Nephron progenitor cell (in vitro differentiated cells): ENCODE data around the gene CPLX4.

Experiments
- DNase-seq: peaks from one replicate; pipeline ENCODE4 v3.0.0; 2021
- H3K27ac Mint-ChIP-seq: 2 replicates; pipeline ENCODE4 v1.8.0; 2021; ENCODE audit warnings: mild to moderate bottlenecking, moderate library complexity, mixed read lengths
- H3K27me3 Mint-ChIP-seq: 2 replicates; pipeline ENCODE4 v1.8.0; 2021; ENCODE audit warnings: mild to moderate bottlenecking, low read depth, mixed read lengths; ENCODE audit not compliant: poor library complexity
- H3K36me3 Mint-ChIP-seq: 2 replicates; pipeline ENCODE4 v1.8.0; 2021; ENCODE audit warnings: low read depth, mixed read lengths
- H3K4me1 Mint-ChIP-seq: 2 replicates; pipeline ENCODE4 v1.8.0; 2021; ENCODE audit warnings: mixed read lengths
- H3K4me3 Mint-ChIP-seq: 2 replicates; pipeline ENCODE4 v1.8.0; 2021; ENCODE audit warnings: mild to moderate bottlenecking, moderate library complexity, mixed read lengths
- H3K9me3 Mint-ChIP-seq: 2 replicates; pipeline ENCODE4 v1.8.0; 2021; ENCODE audit warnings: mild to moderate bottlenecking, moderate library complexity, mixed read lengths
- CTCF ChIP-seq: fragments of 200-600 bp; sonication (generic); IDR thresholded peaks from 2 replicates; pipeline ENCODE4 v1.5.0; 2021; ENCODE audit warnings: antibody characterized with exemption

Gene CPLX4

DNA sequence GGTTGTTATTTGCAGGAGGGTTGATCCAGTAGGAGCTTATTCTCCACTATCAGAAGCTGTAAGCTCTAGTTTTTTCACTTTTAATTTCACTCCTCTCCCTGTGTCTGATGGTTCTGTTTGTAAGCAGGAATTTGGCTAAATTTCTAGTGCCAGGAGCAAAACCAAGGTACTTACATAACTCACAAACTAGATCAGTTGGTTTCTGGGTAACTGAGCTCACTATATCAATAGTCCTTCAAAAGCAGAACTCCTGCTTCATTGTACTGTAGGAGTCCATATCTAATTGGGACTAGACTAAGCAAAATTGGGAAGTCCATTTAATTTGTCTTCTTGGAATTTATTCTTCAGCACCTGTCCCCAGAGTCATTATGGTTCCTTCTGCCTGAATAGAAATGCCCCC lies 25.1 kb downstream of the CPLX4 start:
- no peak overlapping the region for H3K4me3 Mint-ChIP-seq
- H3K9me3 Mint-ChIP-seq, result no peaks in the 10 kb centered on the region
- H3K4me1 Mint-ChIP-seq, result no peaks in the 10 kb centered on the region
- no peak for DNase-seq
- H3K27me3 Mint-ChIP-seq, result peaks cover 73% of the 10 kb centered on the region
- no peaks in the 10 kb centered on the region for H3K36me3 Mint-ChIP-seq
- H3K27ac Mint-ChIP-seq, result no peak overlapping the region
- no peak for TF ChIP-seq CTCF

GRCh38 chr18:59286341-59286740 lies 32.1 kb downstream of the CPLX4 start:
- TF ChIP-seq CTCF, result no peak
- Mint-ChIP-seq H3K9me3 (no peaks in the 10 kb centered on the region), H3K27me3 (peaks cover 70% of the 10 kb centered on the region), H3K27ac (no peak overlapping the region), H3K4me3 (no peak overlapping the region), H3K4me1 (no peaks in the 10 kb centered on the region), H3K36me3 (no peaks in the 10 kb centered on the region)
- no peak for DNase-seq

DNA sequence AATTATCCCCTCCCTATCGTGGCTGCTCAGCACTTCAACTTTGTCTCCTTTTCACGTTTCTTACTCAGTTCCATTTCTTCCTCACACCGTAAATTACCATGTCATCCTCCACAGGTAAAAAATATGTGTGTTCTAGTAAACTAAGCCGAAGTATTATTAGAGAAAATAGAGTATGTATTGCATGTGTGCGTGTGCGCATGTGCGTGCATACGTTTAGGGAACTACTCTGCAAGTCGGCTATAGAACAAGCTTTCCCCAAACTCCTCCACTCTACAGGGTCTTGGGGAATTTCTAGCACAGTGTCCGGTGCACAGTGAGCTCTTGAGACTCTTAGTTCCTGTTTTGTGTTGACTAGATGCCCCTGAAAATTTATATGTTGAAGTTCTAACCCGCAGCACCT lies 36.1 kb downstream of the CPLX4 start:
- Mint-ChIP-seq H3K4me1 (no peaks in the 10 kb centered on the region), H3K9me3 (no peaks in the 10 kb centered on the region), H3K27me3 (peaks cover 93% of the 10 kb centered on the region), H3K36me3 (no peaks in the 10 kb centered on the region), H3K4me3 (no peak overlapping the region), H3K27ac (no peak overlapping the region)
- TF ChIP-seq CTCF, result no peak
- DNase-seq, result no peak

GRCh38 chr18:59279722-59280121 lies 38.7 kb downstream of the CPLX4 start:
- H3K4me1 Mint-ChIP-seq, result no peaks in the 10 kb centered on the region
- peaks cover 100% of the 10 kb centered on the region for H3K27me3 Mint-ChIP-seq
- H3K9me3 Mint-ChIP-seq, result no peaks in the 10 kb centered on the region
- H3K4me3 Mint-ChIP-seq, result no peak overlapping the region
- TF ChIP-seq CTCF, result no peak
- no peak for DNase-seq
- H3K27ac Mint-ChIP-seq, result no peak overlapping the region
- H3K36me3 Mint-ChIP-seq, result no peaks in the 10 kb centered on the region

DNA sequence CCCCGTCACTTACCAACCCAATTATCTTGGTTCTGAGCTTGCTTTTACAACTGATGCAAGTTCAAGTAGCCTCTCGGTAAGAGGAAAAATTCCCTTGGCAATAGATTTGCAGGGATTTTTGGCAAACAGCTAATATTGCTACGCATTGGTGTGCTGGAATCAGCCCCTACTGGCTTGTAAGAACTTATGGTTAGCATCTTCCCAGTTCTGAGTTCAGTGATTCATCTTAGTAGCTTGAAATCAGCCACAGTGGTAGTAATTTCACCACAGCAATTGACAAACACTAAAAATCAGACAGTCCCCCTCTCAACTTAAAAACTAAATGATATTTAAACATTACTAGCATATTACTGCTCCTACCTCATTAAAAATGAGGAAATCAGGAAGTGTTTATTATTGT lies 39.3 kb downstream of the CPLX4 start:
- no peaks in the 10 kb centered on the region for H3K4me1 Mint-ChIP-seq

More for the DNA sequence above, 39.3 kb downstream of the CPLX4 start:
- Mint-ChIP-seq H3K36me3 (no peaks in the 10 kb centered on the region), H3K27me3 (peaks cover 100% of the 10 kb centered on the region), H3K9me3 (no peaks in the 10 kb centered on the region), H3K4me3 (no peak overlapping the region), H3K27ac (no peak overlapping the region)
- no peak for TF ChIP-seq CTCF
- DNase-seq, result no peak
